Liver (tissue), 9 donors: ENCODE results near the gene WDR77. TPM values are rescaled to one million over a fixed set of nuclear protein-coding genes. Genes with fewer than 3 reads are reported as not detected.

ENCODE experiments used
- DNase-seq: peaks from one replicate; pipeline ENCODE4 v3.0.0-alpha.2; 2017; ENCODE audit warnings: low spot score
- H3K27ac ChIP-seq, 2 donors: one replicate each; pipeline ENCODE4 v1.7.0; 2013; ENCODE audit warnings: inconsistent platforms in 2 of 2, low read length in 2 of 2, control low read depth in 1 of 2, low read depth in 1 of 2, mild to moderate bottlenecking in 1 of 2
- H3K27me3 ChIP-seq, 4 donors: one replicate each; pipeline versions ENCODE4 v1.6.1 to v1.7.0; 2013; ENCODE audit warnings: low read length in 3 of 4, inconsistent platforms in 1 of 4, mild to moderate bottlenecking in 1 of 4, moderate library complexity in 1 of 4; ENCODE audit not compliant: control insufficient read depth in 4 of 4, insufficient read depth in 4 of 4
- H3K36me3 ChIP-seq, 4 donors: one replicate each; pipeline versions ENCODE4 v1.6.1 to v1.7.0; 2013; ENCODE audit warnings: low read length in 3 of 4, mild to moderate bottlenecking in 3 of 4, low read depth in 1 of 4, moderate library complexity in 1 of 4; ENCODE audit not compliant: control insufficient read depth in 4 of 4, insufficient read depth in 3 of 4
- H3K4me1 ChIP-seq, 4 donors: one replicate each; pipeline versions ENCODE4 v1.6.1 to v1.7.0; 2013; ENCODE audit warnings: low read length in 3 of 4, mild to moderate bottlenecking in 3 of 4, moderate library complexity in 1 of 4; ENCODE audit not compliant: control insufficient read depth in 4 of 4, insufficient read depth in 4 of 4
- H3K4me3 ChIP-seq, 3 donors: one replicate each; pipeline versions ENCODE4 v1.6.1 to v1.7.0; 2013; ENCODE audit warnings: low read length in 3 of 3, control low read depth in 1 of 3, low read depth in 1 of 3, mild to moderate bottlenecking in 1 of 3
- H3K9ac ChIP-seq, 2 donors: one replicate each; pipeline ENCODE4 v1.7.0; 2013; ENCODE audit warnings: low read length in 2 of 2, mild to moderate bottlenecking in 2 of 2, moderate library complexity in 2 of 2, control low read depth in 1 of 2, low read depth in 1 of 2
- H3K9me3 ChIP-seq, 4 donors: one replicate each; pipeline versions ENCODE4 v1.6.1 to v1.7.0; 2013; ENCODE audit warnings: low read length in 3 of 4; ENCODE audit not compliant: control insufficient read depth in 4 of 4
- ATF3 ChIP-seq: IDR thresholded peaks from 2 replicates; pipeline ENCODE4 v1.6.1; 2016; ENCODE audit warnings: antibody characterized with exemption
- CTCF ChIP-seq: fragments of 150-350 bp; IDR thresholded peaks from 2 replicates; pipeline ENCODE4 v1.5.1; 2017; ENCODE audit warnings: improper control_type of control experiment, low read depth, low read length; ENCODE audit not compliant: missing input control
- EGR1 ChIP-seq, 2 donors: IDR thresholded peaks; 2 replicates each; pipeline ENCODE4 v1.6.1; 2016 to 2018; ENCODE audit warnings: antibody characterized with exemption in 2 of 2, low read depth in 2 of 2
- FOXA1 ChIP-seq: IDR thresholded peaks from 2 replicates; pipeline ENCODE4 v1.6.1; 2016; ENCODE audit warnings: antibody characterized with exemption
- FOXA2 ChIP-seq: IDR thresholded peaks from 2 replicates; pipeline ENCODE4 v1.6.1; 2016; ENCODE audit warnings: antibody characterized with exemption
- HNF4A ChIP-seq, 2 donors: conservative IDR thresholded peaks; 2 replicates each; pipeline ENCODE4 v1.6.1; 2016; ENCODE audit warnings: antibody characterized with exemption in 2 of 2, mild to moderate bottlenecking in 2 of 2
- HNF4G ChIP-seq: IDR thresholded peaks from 2 replicates; pipeline ENCODE4 v1.6.1; 2016; ENCODE audit warnings: antibody characterized with exemption
- JUND ChIP-seq, 2 donors: IDR thresholded peaks; 2 replicates each; pipeline ENCODE4 v1.6.1; 2016; ENCODE audit warnings: antibody characterized with exemption in 2 of 2
- MAX ChIP-seq: IDR thresholded peaks from 2 replicates; pipeline ENCODE4 v1.6.1; 2016; ENCODE audit warnings: antibody characterized with exemption
- NR2F2 ChIP-seq: IDR thresholded peaks from 2 replicates; pipeline ENCODE4 v1.6.1; 2016; ENCODE audit warnings: antibody characterized with exemption
- RAD21 ChIP-seq, 2 donors: IDR thresholded peaks; 2 replicates each; pipeline ENCODE4 v1.6.1; 2016; ENCODE audit warnings: antibody characterized with exemption in 2 of 2, mild to moderate bottlenecking in 2 of 2
- REST ChIP-seq: IDR thresholded peaks from 2 replicates; pipeline ENCODE4 v1.6.1; 2016; ENCODE audit warnings: antibody characterized with exemption, mild to moderate bottlenecking
- SP1 ChIP-seq: IDR thresholded peaks from 2 replicates; pipeline ENCODE4 v1.6.1; 2018; ENCODE audit warnings: antibody characterized with exemption, mild to moderate bottlenecking
- TAF1 ChIP-seq: conservative IDR thresholded peaks from 2 replicates; pipeline ENCODE4 v1.6.1; 2016; ENCODE audit warnings: antibody characterized with exemption, mild to moderate bottlenecking
- YY1 ChIP-seq: IDR thresholded peaks from 2 replicates; pipeline ENCODE4 v1.6.1; 2016; ENCODE audit warnings: antibody characterized with exemption, mild to moderate bottlenecking
- WGBS: extraction: QIAGEN DNeasy Blood & Tissue Kit; methylation state at CpG from one replicate; pipeline ENCODE4 v1.1.7; 2013; 5-methylcytosine and 5-hydroxymethylcytosine counted together
- polyA plus RNA-seq, 2 donors: library from polyadenylated mRNA; stranded (reverse) in 1 of 2; unstranded in 1 of 2; fragments of 200-250 nt in 1 of 2; fragments of >200 nt in 1 of 2; fragmentation: Nextera tagmentation in 1 of 2; extraction: Ambion mirVana in 1 of 2; gene quantifications; one replicate each; pipeline versions ENCODE4 v1.2.1 to v1.2.3, GENCODE V29; 2013 to 2015
- total RNA-seq, 2 donors: library from RNA; depleted of rRNA; stranded (reverse); fragments of >200 nt; gene quantifications; one replicate each; pipeline ENCODE4 v1.2.3, GENCODE V29; 2014
- donor health status: healthy.
- donor health status: healthy.
- donor health status: healthy.
- donor health status: healthy.
- donor health status: healthy.

Gene WDR77
- total and polyA plus RNA-seq, 4 donors: 12.7 to 25.3 (median 19.9) TPM

- no peak for TF ChIP-seq JUND (IDR thresholded peaks at IDR 0.05)
Measured at GRCh38 chr1:111466480-111466879, 17.4 kb upstream of the WDR77 start (continued).

- Histone ChIP-seq H3K27ac (no peak overlapping the region), H3K4me3 (no peak overlapping the region), H3K9ac (no peak overlapping the region), H3K9me3 (no peaks in the 10 kb centered on the region), H3K36me3 (peaks cover 4 to 45% (median 30%) of the 10 kb centered on the region in 4 donors), H3K27me3 (no peaks in the 10 kb centered on the region), H3K4me1 (no peaks in the 10 kb centered on the region)
- TF ChIP-seq FOXA1 (no peak), EGR1 (IDR thresholded peaks at IDR 0.05; ENCODE audit: low read depth in 2 of 2) (no peak), MAX (no peak), SP1 (no peak), FOXA2 (no peak), HNF4G (no peak), NR2F2 (no peak), REST (no peak), ATF3 (no peak), YY1 (no peak), RAD21 (IDR thresholded peaks at IDR 0.05) (no peak), HNF4A (conservative IDR thresholded peaks at IDR 0.05) (no peak), CTCF (no peak), TAF1 (no peak)
- no peak for DNase-seq
- WGBS: over 99% methylated on average over 2 of the region's 2 CpGs
Measured at GRCh38 chr1:111465754-111466153, 16.7 kb upstream of the WDR77 start.

- 82% methylated on average over 4 of the region's 4 CpGs for WGBS
- TF ChIP-seq HNF4G: no peak
- no peak for DNase-seq
- no peak overlapping the region for H3K9ac ChIP-seq
- H3K27ac ChIP-seq: no peak overlapping the region
- H3K4me1 ChIP-seq: no peaks in the 10 kb centered on the region
- no peak overlapping the region for H3K4me3 ChIP-seq
- H3K36me3 ChIP-seq: peaks cover 4 to 43% (median 36%) of the 10 kb centered on the region in 4 donors
- H3K9me3 ChIP-seq: no peaks in the 10 kb centered on the region
- H3K27me3 ChIP-seq: no peaks in the 10 kb centered on the region
Measured at GRCh38 chr1:111463029-111463683, 14.1 kb upstream of the WDR77 start.
